Fibroblast of skin of right quadriceps (primary cell): ENCODE measurements around the gene VAMP5.
"Not testable (repeated sequence)": the region's sequence is repeated elsewhere in the genome, so short reads cannot be mapped to it uniquely, and the experiment has no call there.

Source experiments
- DNase-seq: peaks from one replicate; pipeline ENCODE4 v3.0.0-alpha.2; 2013

VAMP5 gene

GRCh38 chr2:85602476-85603234 is 18.4 kb downstream of the VAMP5 start, which contains the start of gene TMEM150A:
TMEM150A (minus strand) TSS chr2:85602698; CDS start chr2:85601948, 750 bp downstream.
- peak; percentile 88 for DNase-seq

- not testable (repeated sequence) for DNase-seq
These were observed 19.9 kb downstream of the VAMP5 start for GRCh38 chr2:85604133-85604444.

- DNase-seq, result no peak
These were observed 20.5 kb downstream of the VAMP5 start for GRCh38 chr2:85604568-85605339.

GRCh38 chr2:85605406-85606115 is 21.3 kb downstream of the VAMP5 start:
- DNase-seq, result peak; percentile 89

- DNase-seq, result no peak
These were observed 21.9 kb downstream of the VAMP5 start for GRCh38 chr2:85606116-85606455.

- DNase-seq, result no peak
These were observed 23.3 kb downstream of the VAMP5 start for GRCh38 chr2:85607268-85608215.

GRCh38 chr2:85611217-85611704 is 27.0 kb downstream of the VAMP5 start:
- DNase-seq, result no peak

GRCh38 chr2:85611705-85612587 is 27.7 kb downstream of the VAMP5 start, which contains the start of gene C2orf68:
C2orf68 (minus strand) TSS chr2:85612066; CDS start chr2:85611984, 82 bp downstream.
- peak; percentile 83 for DNase-seq

GRCh38 chr2:85613717-85614515 is 29.7 kb downstream of the VAMP5 start:
- no peak for DNase-seq

- not testable (repeated sequence) for DNase-seq
These were observed 30.5 kb downstream of the VAMP5 start for GRCh38 chr2:85614757-85615156.

GRCh38 chr2:85615413-85615728 is 31.1 kb downstream of the VAMP5 start:
- no peak for DNase-seq

GRCh38 chr2:85617723-85618122 is 33.5 kb downstream of the VAMP5 start:
- not testable (repeated sequence) for DNase-seq

- no peak for DNase-seq
These were observed 35.4 kb downstream of the VAMP5 start for GRCh38 chr2:85619617-85620016.

GRCh38 chr2:85621338-85621737 is 37.1 kb downstream of the VAMP5 start:
- DNase-seq, result no peak

- DNase-seq, result no peak
These were observed 39.8 kb downstream of the VAMP5 start for GRCh38 chr2:85623991-85624390.

GRCh38 chr2:85628658-85629057 is 44.4 kb downstream of the VAMP5 start:
- no peak for DNase-seq

- no peak for DNase-seq
These were observed 47.1 kb downstream of the VAMP5 start for GRCh38 chr2:85631316-85631715.

GRCh38 chr2:85635011-85635410 is 50.8 kb downstream of the VAMP5 start:
- DNase-seq, result no peak

- no peak for DNase-seq
These were observed 51.4 kb downstream of the VAMP5 start for GRCh38 chr2:85635636-85636035.

- no peak for DNase-seq
These were observed 58.5 kb downstream of the VAMP5 start for GRCh38 chr2:85642725-85643124.
